HepG2 (cell line): ENCODE data around the gene SHLD1. TPM values are rescaled to one million over a fixed set of nuclear protein-coding genes. Genes with fewer than 3 reads are reported as not detected.

Source experiments
- ATAC-seq: fragments of 200-7000 bp; cut with Tn5 transposase; 3 replicates; pipeline ENCODE4 v1.9.1; 2020; ENCODE audit warnings: mild to moderate bottlenecking, moderate library complexity
- BruUV-seq: library from RNA; stranded (reverse); fragments of 400-500 nt; replicated peaks from 2 replicates; lab custom pipeline; 2021; lab: Mats Ljungman, UMichigan
- CTCF ChIA-PET: fragments of 300-600 bp; formaldehyde crosslinking; extraction: SDS; loops from one replicate; lab custom pipeline; 2021; ENCODE audit warnings: low total read pairs, inconsistent platforms, low intra/inter-chr PET ratio; lab: Yijun Ruan, JAX
- POLR2A ChIA-PET: fragments of 350-600 bp; sonication (Branson Sonifier 250); formaldehyde crosslinking; loops from one replicate; lab custom pipeline; 2020; ENCODE audit warnings: antibody characterized with exemption, inconsistent platforms; lab: Yijun Ruan, JAX
- DNase-seq: peaks from one replicate; pipeline ENCODE4 v3.0.0-alpha.2; 2015; ENCODE audit warnings: low spot score
- FAIRE-seq: peaks from 3 replicates; lab custom pipeline; 2011; peaks lifted over from hg19 to GRCh38; lab: Jason Lieb, UNC
- H2AFZ ChIP-seq: one replicate; pipeline ENCODE4 v1.6.1; 2011; ENCODE audit warnings: low read length, inconsistent platforms
- H3K27ac ChIP-seq: fragments of 300-600 bp; 3 replicates; pipeline ENCODE4 v1.8.0; 2011; ENCODE audit warnings: mixed run types, mild to moderate bottlenecking, mixed read lengths, low read length, inconsistent platforms; ENCODE audit not compliant: insufficient read depth; ENCODE audit errors: extremely low read length
- H3K27me3 ChIP-seq, 2 experiments: fragments of 200-600 bp in 1 of 2; 2 replicates in 1 of 2; 3 replicates in 1 of 2; pipeline versions ENCODE4 v1.6.0 to v1.8.0; 2011; ENCODE audit warnings: low read length in 2 of 2, mild to moderate bottlenecking in 2 of 2, moderate library complexity in 2 of 2, inconsistent platforms in 1 of 2; ENCODE audit not compliant: insufficient read depth in 2 of 2, control insufficient read depth in 1 of 2
- H3K36me3 ChIP-seq, 2 experiments: fragments of 200-600 bp in 1 of 2; replicated peaks in 1 of 2; 2 replicates in 1 of 2; 3 replicates in 1 of 2; pipeline versions ENCODE4 v1.5.1 to v1.8.0; 2011; ENCODE audit warnings: low read length in 2 of 2, inconsistent platforms in 1 of 2; ENCODE audit not compliant: insufficient read depth in 2 of 2, control insufficient read depth in 1 of 2
- H3K4me1 ChIP-seq: 2 replicates; pipeline ENCODE4 v1.5.1; 2012; ENCODE audit warnings: low read length, inconsistent platforms; ENCODE audit not compliant: insufficient read depth
- H3K4me2 ChIP-seq: 2 replicates; pipeline ENCODE4 v1.6.0; 2011; ENCODE audit warnings: low read depth, low read length, inconsistent platforms
- H3K4me3 ChIP-seq, 3 experiments: fragments of 200-600 bp in 1 of 3; sonication (generic), shearing (Covaris generic) in 1 of 3; replicated peaks in 1 of 3; 2 replicates each; pipeline ENCODE4 v1.5.1; 2011 to 2016; ENCODE audit warnings: low read length in 3 of 3, inconsistent platforms in 2 of 3, low read depth in 2 of 3, mild to moderate bottlenecking in 2 of 3, control low read depth in 1 of 3, mixed read lengths in 1 of 3; ENCODE audit not compliant: insufficient read depth in 1 of 3
- H3K79me2 ChIP-seq: one replicate; pipeline ENCODE4 v1.6.1; 2011; ENCODE audit warnings: low read length, inconsistent platforms; ENCODE audit not compliant: insufficient read depth
- H3K9ac ChIP-seq: 2 replicates; pipeline ENCODE4 v1.6.0; 2011; ENCODE audit warnings: mild to moderate bottlenecking, low read depth, low read length, inconsistent platforms; ENCODE audit not compliant: insufficient read depth
- H3K9me3 ChIP-seq: 2 replicates; pipeline ENCODE4 v1.5.1; 2012; ENCODE audit warnings: mild to moderate bottlenecking, low read length
- H4K20me1 ChIP-seq: 2 replicates; pipeline ENCODE4 v1.6.0; 2011; ENCODE audit warnings: inconsistent platforms, mild to moderate bottlenecking, low read length, moderate library complexity; ENCODE audit not compliant: insufficient read depth
- FOSL1 ChIP-seq: sonication (generic); formaldehyde crosslinking; IDR thresholded peaks from 2 replicates; pipeline ENCODE4 v1.9.0; 2021; ENCODE audit warnings: missing genetic modification reagents, borderline replicate concordance
- FOSL2 ChIP-seq: sonication (generic); formaldehyde crosslinking; IDR thresholded peaks from 2 replicates; pipeline ENCODE4 v1.4.0; 2020; ENCODE audit warnings: missing genetic modification reagents
- GATAD2A ChIP-seq: IDR thresholded peaks from 2 replicates; pipeline ENCODE4 v1.6.1; 2016
- GPBP1L1 ChIP-seq: sonication (generic); formaldehyde crosslinking; IDR thresholded peaks from 2 replicates; pipeline ENCODE4 v1.5.0; 2020; ENCODE audit warnings: mild to moderate bottlenecking, missing genetic modification reagents
- HDAC1 ChIP-seq: sonication (generic); formaldehyde crosslinking; IDR thresholded peaks from 2 replicates; pipeline ENCODE4 v1.5.1; 2020; ENCODE audit warnings: mild to moderate bottlenecking, missing genetic modification reagents
- KLF11 ChIP-seq: IDR thresholded peaks from 2 replicates; pipeline ENCODE4 v1.6.1; 2016; ENCODE audit warnings: missing compliant biosample characterization
- KLF15 ChIP-seq: sonication (generic); formaldehyde crosslinking; IDR thresholded peaks from 2 replicates; pipeline ENCODE4 v1.8.1; 2023; ENCODE audit warnings: borderline replicate concordance, mild to moderate bottlenecking, inconsistent platforms, missing genetic modification reagents, mixed read lengths
- MBD4 ChIP-seq: IDR thresholded peaks from 2 replicates; pipeline ENCODE4 v1.6.1; 2012; ENCODE audit warnings: low read length, inconsistent platforms, borderline replicate concordance
- MIXL1 ChIP-seq: IDR thresholded peaks from 2 replicates; pipeline ENCODE4 v1.6.1; 2016
- RAD21 ChIP-seq: fragments of 450-650 bp; formaldehyde crosslinking; IDR thresholded peaks from 2 replicates; pipeline ENCODE4 v1.5.0; 2020; ENCODE audit warnings: mild to moderate bottlenecking
- SMYD3 ChIP-seq: sonication (generic); formaldehyde crosslinking; IDR thresholded peaks from 2 replicates; pipeline ENCODE4 v1.8.1; 2023; ENCODE audit warnings: mild to moderate bottlenecking, missing genetic modification reagents
- SRF ChIP-seq: IDR thresholded peaks from 2 replicates; pipeline ENCODE4 v1.6.1; 2011; ENCODE audit warnings: mild to moderate bottlenecking, low read depth, low read length, moderate library complexity
- TEAD2 ChIP-seq: sonication (generic); formaldehyde crosslinking; IDR thresholded peaks from 2 replicates; pipeline ENCODE4 v1.9.0; 2021; ENCODE audit warnings: missing genetic modification reagents
- TP53 ChIP-seq: sonication (generic); formaldehyde crosslinking; conservative IDR thresholded peaks from 2 replicates; pipeline ENCODE4 v1.4.0; 2020; ENCODE audit warnings: missing genetic modification reagents
- ZNF20 ChIP-seq: sonication (generic); formaldehyde crosslinking; IDR thresholded peaks from 2 replicates; pipeline ENCODE4 v1.4.0; 2020; ENCODE audit warnings: mild to moderate bottlenecking, moderate library complexity, missing genetic modification reagents
- ZNF354B ChIP-seq: sonication (generic); formaldehyde crosslinking; IDR thresholded peaks from 2 replicates; pipeline ENCODE4 v1.8.0; 2022; ENCODE audit warnings: mild to moderate bottlenecking, missing genetic modification reagents
- ZNF564 ChIP-seq: sonication (generic); formaldehyde crosslinking; IDR thresholded peaks from 2 replicates; pipeline ENCODE4 v1.8.1; 2023; ENCODE audit warnings: mild to moderate bottlenecking, missing genetic modification reagents
- ZNF597 ChIP-seq: sonication (generic); formaldehyde crosslinking; IDR thresholded peaks from 2 replicates; pipeline ENCODE4 v1.5.0; 2020; ENCODE audit warnings: missing genetic modification reagents
- WGBS: methylation state at CpG from one replicate; pipeline ENCODE4 v1.1.6; 2017; ENCODE audit warnings: low lambda C conversion rate; 5-methylcytosine and 5-hydroxymethylcytosine counted together
- in situ Hi-C: cut with HindIII; loops from 2 replicates; pipeline ENCODE4 v1.10.0; 2017; ENCODE audit warnings: low pct_unique_long_range_greater_than_20kb; ENCODE audit not compliant: extremely low pct_ligation_motif_present
- intact Hi-C: fragments of 100-400 bp; cut with micrococcal nuclease; formaldehyde crosslinking; loops from one replicate; pipeline ENCODE4 v1.10.0; 2022; ENCODE audit not compliant: unreplicated experiment
- polyA plus RNA-seq, 8 experiments: library from polyadenylated mRNA; depleted of rRNA in 3 of 8; stranded (reverse) in 7 of 8; unstranded in 1 of 8; fragments of >200 nt; fragmentation: Illumina TruSeq in 4 of 8; extraction: Trizol in 4 of 8; gene quantifications; 2 replicates each; pipeline versions ENCODE4 v1.2.1 to v1.2.3, GENCODE V29; 2011 to 2016; ENCODE audit warnings: low read depth in 4 of 8, missing spikeins in 1 of 8, mixed read lengths in 1 of 8; ENCODE audit not compliant: insufficient read depth in 1 of 8
- total RNA-seq, 5 experiments: library from RNA; depleted of rRNA; stranded (reverse); fragments of >200 nt; fragmentation: Illumina TruSeq; extraction: Trizol; gene quantifications; 2 replicates each; pipeline ENCODE4 v1.2.3, GENCODE V29; 2016; ENCODE audit warnings: low read depth in 1 of 5

The SHLD1 gene
- total and polyA plus RNA-seq, 2 of the 13 experiments (the other 11 are each of a cell fraction or from before 2014, with no cell fraction given) = 8.9 to 10.0 TPM

GRCh38 chr20:5820738-5821137 is 70.5 kb downstream of the SHLD1 start:
- Histone ChIP-seq H4K20me1 (no peaks in the 10 kb centered on the region), H2AFZ (peak overlapping the region; percentile 3), H3K4me2 (no peak overlapping the region), H3K36me3 (no peaks in the 10 kb centered on the region), H3K4me3 (no peak overlapping the region), H3K27ac (peak overlapping the region; percentile 73), H3K9ac (peak overlapping the region; percentile 10; the same call in 1 of the 2 replicates), H3K79me2 (no peaks in the 10 kb centered on the region)
- no peak for ATAC-seq
- FAIRE-seq = no peak
- WGBS = 89% methylated on average over 1 of the region's 1 CpG
- intact Hi-C loops = loop anchor here (1.0 to 2.0 kb wide), 2 partner anchors 16 to 38 kb away; no protein-coding TSS in a partner anchor
- POLR2A ChIA-PET = interaction anchor here (0.9 to 2.0 kb wide), 5 partner anchors 10 to 24 kb away, joined by 4 to 16 read pairs (median 6); no protein-coding TSS in a partner anchor
- TF ChIP-seq HDAC1 (CRISPR knock-in tag) = 0 out of 2 replicates have a peak, but pooled peaks have one; percentile 28
- no peak for TF ChIP-seq FOSL1
- TF ChIP-seq GATAD2A (CRISPR knock-in tag) = 0 out of 2 replicates have a peak, but pooled peaks have one; percentile 1
- TF ChIP-seq, all 625 proteins: peak for 2
- no peaks in the 10 kb centered on the region for H3K9me3 ChIP-seq
- no TSS peak for BruUV-seq
- in situ Hi-C loops = no loop called here
- H3K27me3 ChIP-seq = no peaks in the 10 kb centered on the region
- DNase-seq = no peak
- CTCF ChIA-PET = no interaction called here
- H3K4me1 ChIP-seq = peaks cover 76% of the 10 kb centered on the region

DNA sequence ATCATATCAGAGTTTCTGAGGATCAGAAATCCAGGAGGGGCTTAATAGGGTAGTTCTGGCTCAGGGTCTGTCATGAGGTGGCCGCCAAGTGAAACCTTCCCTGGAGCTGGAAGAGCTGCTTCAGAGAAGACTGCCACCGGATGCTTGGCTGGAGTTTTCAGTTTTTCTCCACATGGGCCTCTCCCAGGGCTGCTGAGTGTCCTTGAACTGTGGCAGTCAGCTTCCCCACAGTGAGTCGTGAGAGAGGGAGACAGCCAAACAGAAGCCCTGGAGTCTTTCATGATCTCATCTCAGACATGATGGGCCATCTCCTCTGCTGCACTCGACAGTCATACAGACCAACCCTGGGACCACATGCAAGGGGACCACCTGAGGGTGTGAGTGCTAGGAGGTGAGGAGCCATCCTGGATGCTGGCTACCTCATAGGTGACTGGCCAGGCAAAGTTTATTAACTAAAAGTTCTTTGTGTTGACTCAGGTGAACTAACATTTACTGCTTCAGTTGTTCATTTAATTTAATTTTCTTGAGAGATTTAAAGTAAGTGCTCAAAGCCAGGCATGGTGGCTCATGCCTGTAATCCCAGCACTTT is 71.5 kb downstream of the SHLD1 start:
- DNase-seq = peak; percentile 93
- Histone ChIP-seq H3K9me3 (no peaks in the 10 kb centered on the region), H2AFZ (no peak overlapping the region), H3K4me3 (peak overlapping the region in 1 of 3 experiments; percentile 20; a peak in 1 of 6 replicates), H3K4me1 (peaks cover 71% of the 10 kb centered on the region), H3K27me3 (no peaks in the 10 kb centered on the region), H3K9ac (peak overlapping the region; percentile 35; the same call in 1 of the 2 replicates), H3K36me3 (no peaks in the 10 kb centered on the region), H3K4me2 (peak overlapping the region; percentile 69), H3K27ac (peak overlapping the region; percentile 73), H4K20me1 (no peaks in the 10 kb centered on the region), H3K79me2 (no peaks in the 10 kb centered on the region)
- BruUV-seq = no TSS peak
- ChIA-PET POLR2A (interaction anchor here (0.7 to 2.0 kb wide), 7 partner anchors 8 to 42 kb away, joined by 3 to 16 read pairs (median 4); no protein-coding TSS in a partner anchor), CTCF (no interaction called here)
- peak; percentile 80 for FAIRE-seq
- in situ Hi-C loops (no loop called here), intact Hi-C loops (loop anchor here (1.0 to 2.0 kb wide), 2 partner anchors 17 to 39 kb away; no protein-coding TSS in a partner anchor)
- 0% methylated on average over 4 of the region's 4 CpGs for WGBS
- peak; percentile 79 for ATAC-seq
- TF ChIP-seq SMYD3 (CRISPR knock-in tag) (no peak), ZNF354B (CRISPR knock-in tag) (no peak), KLF11 (CRISPR knock-in tag) (no peak), ZNF597 (CRISPR knock-in tag) (no peak), FOSL2 (CRISPR knock-in tag) (peak; percentile 73), TEAD2 (CRISPR knock-in tag) (no peak), SRF (no peak), ZNF564 (CRISPR knock-in tag) (no peak), MIXL1 (CRISPR knock-in tag) (peak; percentile 72; the same call in 1 of the 2 replicates), GPBP1L1 (CRISPR knock-in tag) (no peak), KLF15 (CRISPR knock-in tag) (no peak), TP53 (no peak), ZNF20 (CRISPR knock-in tag) (no peak), MBD4 (no peak), RAD21 (CRISPR knock-in tag) (0 out of 2 replicates have a peak, but pooled peaks have one; percentile 9)
